PFSK-1 (cell line): Measurements from ENCODE around the gene RIT1.

Source experiments
- POLR2AphosphoS5 ChIP-seq: IDR thresholded peaks from 2 replicates; pipeline ENCODE4 v1.6.1; 2012; ENCODE audit warnings: low read depth, mild to moderate bottlenecking, control low read depth, low read length, moderate library complexity
- SIN3A ChIP-seq: IDR thresholded peaks from 2 replicates; pipeline ENCODE4 v1.6.1; 2012; ENCODE audit warnings: mild to moderate bottlenecking, low read length, moderate library complexity, borderline replicate concordance; ENCODE audit not compliant: insufficient read depth
- TAF1 ChIP-seq: IDR thresholded peaks from 2 replicates; pipeline ENCODE4 v1.6.1; 2012; ENCODE audit warnings: low read length, control low read depth, borderline replicate concordance; ENCODE audit not compliant: insufficient read depth

- TF ChIP-seq SIN3A = no peak
- no peak for TF ChIP-seq TAF1
- no peak for TF ChIP-seq POLR2AphosphoS5
Measured at GRCh38 chr1:155861896-155862295, 49.3 kb downstream of the RIT1 start.
